ACC112 (cell line): ENCODE data around the gene RELN.
"Not testable (repeated sequence)": the region's sequence is repeated elsewhere in the genome, so short reads cannot be mapped to it uniquely, and the experiment has no call there.

ENCODE experiments used
- H2AFZ ChIP-seq: fragments of 200-600 bp; sonication (generic); one replicate; pipeline ENCODE4 v1.6.0; 2017; ENCODE audit warnings: antibody characterized with exemption, low read length; ENCODE audit not compliant: unreplicated experiment
- H3K27ac ChIP-seq: fragments of 200-600 bp; sonication (generic); 2 replicates; pipeline ENCODE4 v1.5.1; 2014; ENCODE audit warnings: low read depth, mild to moderate bottlenecking, antibody characterized with exemption, low read length, moderate library complexity
- H3K27me3 ChIP-seq: fragments of 200-600 bp; sonication (generic); 2 replicates; pipeline ENCODE4 v1.6.1; 2014; ENCODE audit warnings: mild to moderate bottlenecking, antibody characterized with exemption, low read length, moderate library complexity, mixed read lengths; ENCODE audit not compliant: insufficient read depth
- H3K36me3 ChIP-seq: fragments of 200-600 bp; sonication (generic); 2 replicates; pipeline ENCODE4 v1.6.1; 2016; ENCODE audit warnings: mild to moderate bottlenecking, antibody characterized with exemption, low read length, moderate library complexity, mixed read lengths; ENCODE audit not compliant: insufficient read depth
- H3K4me1 ChIP-seq: fragments of 200-600 bp; sonication (generic); one replicate; pipeline ENCODE4 v1.6.1; 2016; ENCODE audit warnings: low read length, mixed read lengths; ENCODE audit not compliant: insufficient read depth, unreplicated experiment, control insufficient read depth
- H3K4me3 ChIP-seq: fragments of 200-600 bp; sonication (generic); 2 replicates; pipeline ENCODE4 v1.5.1; 2014; ENCODE audit warnings: mild to moderate bottlenecking, low read depth, low read length
- H3K79me2 ChIP-seq: fragments of 200-600 bp; sonication (generic); one replicate; pipeline ENCODE4 v1.6.0; 2016; ENCODE audit warnings: low read length; ENCODE audit not compliant: control insufficient read depth, unreplicated experiment, insufficient read depth

RELN gene

GRCh38 chr7:103855671-103856070, 133.8 kb downstream of the RELN start:
- Histone ChIP-seq H2AFZ (no peak overlapping the region), H3K79me2 (no peaks in the 10 kb centered on the region), H3K4me3 (no peak overlapping the region), H3K36me3 (no peaks in the 10 kb centered on the region), H3K27ac (no peak overlapping the region), H3K4me1 (no peaks in the 10 kb centered on the region), H3K27me3 (0 out of 2 replicates have a peak, but pooled peaks cover 3% of the 10 kb centered on the region)

DNA sequence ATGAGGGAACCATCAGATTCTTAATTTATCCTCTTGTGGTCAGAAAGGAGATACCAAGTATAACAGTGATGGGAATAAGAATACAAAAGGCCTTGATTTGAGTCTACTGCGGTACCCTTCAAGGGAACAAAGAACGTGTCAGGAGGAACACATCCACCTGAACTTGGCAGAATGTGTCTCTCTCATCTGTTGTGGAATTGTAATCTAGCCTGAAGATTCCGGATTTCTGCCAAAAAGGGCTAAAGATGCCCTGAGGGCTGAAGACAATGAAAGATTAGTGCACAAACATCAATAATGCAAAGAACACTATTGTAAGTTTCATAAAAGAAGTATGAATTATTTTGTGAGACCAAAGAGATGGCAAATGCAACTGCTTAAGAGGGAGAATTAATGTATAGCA, 134.8 kb downstream of the RELN start:
- Histone ChIP-seq H3K27me3 (0 out of 2 replicates have a peak, but pooled peaks cover 3% of the 10 kb centered on the region), H3K27ac (no peak overlapping the region), H3K36me3 (no peaks in the 10 kb centered on the region), H3K4me1 (no peaks in the 10 kb centered on the region), H3K79me2 (no peaks in the 10 kb centered on the region), H3K4me3 (no peak overlapping the region), H2AFZ (no peak overlapping the region)

DNA sequence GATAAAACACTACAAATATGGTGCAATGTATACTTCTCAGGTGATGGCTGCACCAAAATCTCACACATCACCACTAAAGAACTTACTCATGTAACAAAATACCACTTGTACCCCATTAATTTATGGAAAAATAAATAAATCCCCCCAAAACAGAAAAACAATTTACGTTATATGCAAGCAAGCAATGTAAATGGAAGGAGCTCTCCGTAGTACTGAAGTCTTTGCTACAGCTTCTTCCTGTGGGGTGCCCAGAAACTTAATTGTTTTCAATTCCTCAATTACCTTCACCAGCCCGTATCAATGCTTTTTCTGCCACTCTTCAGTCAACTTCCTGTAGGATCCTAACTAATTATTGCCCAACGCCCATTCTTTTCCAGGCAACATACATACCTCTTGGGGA, 138.1 kb downstream of the RELN start:
- Histone ChIP-seq H3K27me3 (0 out of 2 replicates have a peak, but pooled peaks cover 3% of the 10 kb centered on the region), H3K4me1 (no peaks in the 10 kb centered on the region), H3K4me3 (no peak overlapping the region), H3K36me3 (no peaks in the 10 kb centered on the region), H3K27ac (no peak overlapping the region), H3K79me2 (no peaks in the 10 kb centered on the region), H2AFZ (no peak overlapping the region)

- no peaks in the 10 kb centered on the region for H3K79me2 ChIP-seq
- no peak overlapping the region for H3K27ac ChIP-seq
- H3K27me3 ChIP-seq: no peaks in the 10 kb centered on the region; the same call in 1 of the 2 replicates
- H3K4me3 ChIP-seq: no peak overlapping the region
- H2AFZ ChIP-seq: no peak overlapping the region
- no peaks in the 10 kb centered on the region for H3K4me1 ChIP-seq
- no peaks in the 10 kb centered on the region for H3K36me3 ChIP-seq
Measured at GRCh38 chr7:103843689-103844480, 145.6 kb downstream of the RELN start.

DNA sequence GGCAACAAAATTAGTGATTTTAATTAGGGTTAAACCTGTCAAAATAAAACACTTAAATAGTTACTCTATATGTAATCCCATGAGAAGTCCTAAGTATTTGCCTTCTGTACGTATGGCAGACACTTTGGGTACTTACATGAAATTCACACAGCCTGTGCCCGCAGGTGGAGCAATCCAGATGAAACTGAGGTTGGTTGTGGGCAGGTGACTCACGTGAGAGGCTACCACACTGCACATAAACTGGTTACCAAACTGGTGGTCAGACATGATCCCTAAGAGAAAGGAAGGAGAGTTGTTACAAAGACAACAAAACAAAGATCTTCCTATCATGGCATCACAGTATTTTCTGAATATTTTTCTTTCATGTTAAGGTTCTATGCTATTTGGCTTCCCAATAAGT, 156.1 kb downstream of the RELN start:
- Histone ChIP-seq H3K27ac (no peak overlapping the region), H3K4me1 (no peaks in the 10 kb centered on the region), H2AFZ (no peak overlapping the region), H3K36me3 (no peaks in the 10 kb centered on the region), H3K27me3 (0 out of 2 replicates have a peak, but pooled peaks cover 4% of the 10 kb centered on the region), H3K4me3 (no peak overlapping the region), H3K79me2 (no peaks in the 10 kb centered on the region)

GRCh38 chr7:103832438-103832837, 157.0 kb downstream of the RELN start:
- Histone ChIP-seq H3K4me3 (no peak overlapping the region), H3K27ac (no peak overlapping the region), H3K79me2 (no peaks in the 10 kb centered on the region), H3K36me3 (no peaks in the 10 kb centered on the region), H2AFZ (no peak overlapping the region), H3K27me3 (0 out of 2 replicates have a peak, but pooled peaks cover 4% of the 10 kb centered on the region), H3K4me1 (no peaks in the 10 kb centered on the region)

GRCh38 chr7:103824251-103824650, 165.2 kb downstream of the RELN start:
- H3K4me1 ChIP-seq: no peaks in the 10 kb centered on the region
- no peak overlapping the region for H3K4me3 ChIP-seq
- no peaks in the 10 kb centered on the region for H3K79me2 ChIP-seq
- no peak overlapping the region for H3K27ac ChIP-seq
- no peaks in the 10 kb centered on the region for H3K36me3 ChIP-seq
- H3K27me3 ChIP-seq: no peaks in the 10 kb centered on the region
- H2AFZ ChIP-seq: no peak overlapping the region

GRCh38 chr7:103823084-103823483, 166.4 kb downstream of the RELN start:
- Histone ChIP-seq H3K79me2 (no peaks in the 10 kb centered on the region), H3K4me3 (no peak overlapping the region), H3K27me3 (no peaks in the 10 kb centered on the region), H3K36me3 (no peaks in the 10 kb centered on the region), H2AFZ (no peak overlapping the region), H3K4me1 (no peaks in the 10 kb centered on the region), H3K27ac (no peak overlapping the region)

- no peaks in the 10 kb centered on the region for H3K79me2 ChIP-seq
- no peak overlapping the region for H2AFZ ChIP-seq
- H3K4me1 ChIP-seq: no peaks in the 10 kb centered on the region
- H3K4me3 ChIP-seq: no peak overlapping the region
- no peak overlapping the region for H3K27ac ChIP-seq
- H3K27me3 ChIP-seq: no peaks in the 10 kb centered on the region
- H3K36me3 ChIP-seq: no peaks in the 10 kb centered on the region
Measured at GRCh38 chr7:103821092-103821491, 168.4 kb downstream of the RELN start.

DNA sequence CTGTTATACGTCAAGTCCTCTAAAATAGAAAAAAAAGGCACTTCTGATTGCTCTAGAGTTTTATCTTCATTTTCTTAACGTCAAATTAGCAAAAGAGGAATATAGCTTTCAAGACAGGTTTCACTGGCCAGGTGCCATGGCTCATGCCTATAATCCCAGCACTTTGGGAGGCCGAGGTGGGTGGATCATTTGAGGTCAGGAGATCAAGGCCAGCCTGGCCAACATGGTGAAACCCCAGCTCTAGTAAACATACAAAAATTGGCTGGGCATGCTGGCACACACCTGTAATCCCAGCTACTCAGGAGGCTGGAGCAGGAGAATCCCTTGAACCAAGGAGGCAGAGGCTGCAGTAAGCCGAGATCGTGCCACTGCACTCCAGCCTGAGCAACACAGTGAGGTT, 173.5 kb downstream of the RELN start:
- H3K4me1 ChIP-seq, H2AFZ ChIP-seq, H3K36me3 ChIP-seq, H3K4me3 ChIP-seq, H3K27me3 ChIP-seq, H3K27ac ChIP-seq, H3K79me2 ChIP-seq: not testable (repeated sequence)

- Histone ChIP-seq H2AFZ (no peak overlapping the region), H3K4me3 (no peak overlapping the region), H3K79me2 (no peaks in the 10 kb centered on the region)
Measured at GRCh38 chr7:103813970-103814369, 175.5 kb downstream of the RELN start.

More at GRCh38 chr7:103813970-103814369, 175.5 kb downstream of the RELN start:
- no peaks in the 10 kb centered on the region for H3K36me3 ChIP-seq
- no peaks in the 10 kb centered on the region for H3K27me3 ChIP-seq
- no peaks in the 10 kb centered on the region for H3K4me1 ChIP-seq
- no peak overlapping the region for H3K27ac ChIP-seq
